Loucy (cell line): ENCODE results near the gene MOK.

ENCODE experiments used
- H2AFZ ChIP-seq: fragments of 200-600 bp; sonication (generic); 2 replicates; pipeline ENCODE4 v1.6.0; 2016; ENCODE audit warnings: antibody characterized with exemption, mild to moderate bottlenecking, low read length, moderate library complexity
- H3F3A ChIP-seq: fragments of 200-600 bp; 2 replicates; pipeline ENCODE4 v1.6.0; 2016; ENCODE audit warnings: antibody characterized with exemption, low read depth, mild to moderate bottlenecking
- H3K27me3 ChIP-seq: fragments of 200-600 bp; sonication (generic); 2 replicates; pipeline ENCODE4 v1.6.1; 2014; ENCODE audit warnings: low read length, mild to moderate bottlenecking; ENCODE audit not compliant: insufficient read depth, poor library complexity, severe bottlenecking
- H3K36me3 ChIP-seq: fragments of 200-600 bp; sonication (generic); 2 replicates; pipeline ENCODE4 v1.6.1; 2016; ENCODE audit warnings: low read length; ENCODE audit not compliant: insufficient read depth
- H3K4me1 ChIP-seq: fragments of 200-600 bp; sonication (generic); 2 replicates; pipeline ENCODE4 v1.5.1; 2014; ENCODE audit warnings: low read length, mild to moderate bottlenecking; ENCODE audit not compliant: insufficient read depth, poor library complexity, severe bottlenecking
- H3K4me2 ChIP-seq: fragments of 200-600 bp; sonication (generic); 2 replicates; pipeline ENCODE4 v1.6.0; 2014; ENCODE audit warnings: antibody characterized with exemption, low read length, low read depth, mild to moderate bottlenecking; ENCODE audit not compliant: poor library complexity, severe bottlenecking
- H3K4me3 ChIP-seq: fragments of 200-600 bp; sonication (generic); 2 replicates; pipeline ENCODE4 v1.5.1; 2014; ENCODE audit warnings: low read length, mild to moderate bottlenecking, mixed read lengths; ENCODE audit not compliant: poor library complexity, severe bottlenecking
- H3K79me2 ChIP-seq: fragments of 200-600 bp; sonication (generic); 2 replicates; pipeline ENCODE4 v1.6.1; 2014; ENCODE audit warnings: low read length; ENCODE audit not compliant: insufficient read depth
- H3K9ac ChIP-seq: fragments of 200-600 bp; sonication (generic); 2 replicates; pipeline ENCODE4 v1.6.0; 2014; ENCODE audit warnings: mild to moderate bottlenecking, low read depth, low read length, moderate library complexity; ENCODE audit not compliant: poor library complexity, severe bottlenecking
- H3K9me2 ChIP-seq: fragments of 200-600 bp; sonication (generic); replicated peaks from 2 replicates; pipeline ENCODE4 v1.6.1; 2016; ENCODE audit warnings: low read depth, low read length, mixed read lengths
- H3K9me3 ChIP-seq: fragments of 200-600 bp; sonication (generic); 2 replicates; pipeline ENCODE4 v1.6.1; 2014; ENCODE audit warnings: mild to moderate bottlenecking, antibody characterized with exemption, low read length, low read depth; ENCODE audit not compliant: insufficient read depth
- H4K20me1 ChIP-seq: fragments of 200-600 bp; sonication (generic); 2 replicates; pipeline ENCODE4 v1.6.0; 2014; ENCODE audit warnings: antibody characterized with exemption, low read length, mild to moderate bottlenecking; ENCODE audit not compliant: insufficient read depth, poor library complexity, severe bottlenecking
- CTCF ChIP-seq: fragments of 200-600 bp; sonication (generic); conservative IDR thresholded peaks from 2 replicates; pipeline ENCODE4 v1.5.1; 2014; ENCODE audit warnings: mild to moderate bottlenecking, antibody characterized with exemption, low read length
- EZH2phosphoT487 ChIP-seq: fragments of 200-600 bp; IDR thresholded peaks from 2 replicates; pipeline ENCODE4 v1.6.1; 2018; ENCODE audit warnings: antibody characterized with exemption, mild to moderate bottlenecking, moderate library complexity, borderline replicate concordance

Gene MOK

GRCh38 chr14:102212356-102212755 is 92.6 kb downstream of the MOK start:
- Histone ChIP-seq H2AFZ (no peak overlapping the region), H3K9me2 (no peaks in the 10 kb centered on the region), H3K4me1 (no peaks in the 10 kb centered on the region), H4K20me1 (no peaks in the 10 kb centered on the region), H3K4me2 (no peak overlapping the region), H3K36me3 (peaks cover 44% of the 10 kb centered on the region; the same call in 1 of the 2 replicates), H3K4me3 (no peak overlapping the region), H3K27me3 (no peaks in the 10 kb centered on the region), H3K79me2 (no peaks in the 10 kb centered on the region), H3K9ac (no peak overlapping the region), H3F3A (no peaks in the 10 kb centered on the region), H3K9me3 (no peaks in the 10 kb centered on the region)
- TF ChIP-seq EZH2phosphoT487 (no peak), CTCF (no peak)

- Histone ChIP-seq H3K36me3 (peaks cover 44% of the 10 kb centered on the region; the same call in 1 of the 2 replicates), H3K27me3 (no peaks in the 10 kb centered on the region), H3K79me2 (0 out of 2 replicates have a peak, but pooled peaks cover 8% of the 10 kb centered on the region), H3F3A (no peaks in the 10 kb centered on the region), H3K4me1 (no peaks in the 10 kb centered on the region), H3K9me2 (no peaks in the 10 kb centered on the region), H2AFZ (no peak overlapping the region), H3K9me3 (no peaks in the 10 kb centered on the region), H3K9ac (no peak overlapping the region), H4K20me1 (no peaks in the 10 kb centered on the region), H3K4me2 (no peak overlapping the region), H3K4me3 (no peak overlapping the region)
- no peak for TF ChIP-seq CTCF
- TF ChIP-seq EZH2phosphoT487 = no peak
Observed at GRCh38 chr14:102211240-102211639, 93.7 kb downstream of the MOK start.

GRCh38 chr14:102210421-102211042 is 94.4 kb downstream of the MOK start:
- Histone ChIP-seq H3K79me2 (0 out of 2 replicates have a peak, but pooled peaks cover 8% of the 10 kb centered on the region), H3K9ac (no peak overlapping the region), H3K4me1 (no peaks in the 10 kb centered on the region), H3K4me2 (no peak overlapping the region), H3F3A (no peaks in the 10 kb centered on the region), H3K9me2 (no peaks in the 10 kb centered on the region), H4K20me1 (no peaks in the 10 kb centered on the region), H2AFZ (no peak overlapping the region), H3K4me3 (no peak overlapping the region), H3K9me3 (no peaks in the 10 kb centered on the region), H3K27me3 (no peaks in the 10 kb centered on the region), H3K36me3 (peaks cover 47% of the 10 kb centered on the region; the same call in 1 of the 2 replicates)
- TF ChIP-seq EZH2phosphoT487 (no peak), CTCF (no peak)
